Breast epithelium (tissue), 3 donors: ENCODE results near the gene ZNF274.
"Not testable (repeated sequence)": the region's sequence is repeated elsewhere in the genome, so short reads cannot be mapped to it uniquely, and the experiment has no call there.

ENCODE experiments used
- CTCF ChIP-seq, 3 donors: fragments of 450-650 bp; IDR thresholded peaks; one replicate each; pipeline ENCODE4 v1.5.1; 2016 to 2017; ENCODE audit warnings: antibody characterized with exemption in 3 of 3, mild to moderate bottlenecking in 3 of 3, moderate library complexity in 3 of 3
- POLR2A ChIP-seq: fragments of 450-650 bp; IDR thresholded peaks from one replicate; pipeline ENCODE4 v1.6.1; 2016; ENCODE audit warnings: antibody characterized with exemption, mild to moderate bottlenecking, moderate library complexity
- POLR2AphosphoS5 ChIP-seq, 3 donors: sonication (generic); formaldehyde crosslinking; IDR thresholded peaks; one replicate each; pipeline ENCODE4 v1.6.1; 2017; ENCODE audit warnings: antibody characterized with exemption in 3 of 3

- TF ChIP-seq CTCF (IDR thresholded peaks at IDR 0.05); POLR2A; POLR2AphosphoS5 (IDR thresholded peaks at IDR 0.05): not testable (repeated sequence)
Observed at GRCh38 chr19:58258259-58258658, 75.4 kb downstream of the ZNF274 start.
